ENCODE data around the gene FAM13A. TPM values are rescaled to one million over a fixed set of nuclear protein-coding genes. Genes with fewer than 3 reads are reported as not detected.
"Not testable (repeated sequence)": the region's sequence is repeated elsewhere in the genome, so short reads cannot be mapped to it uniquely, and the experiment has no call there.

The FAM13A gene
- total RNA-seq, 1 donor from 2014 or later, result 13.2 TPM

- no peaks in the 10 kb centered on the region for H3K9me3 ChIP-seq
- H3K27ac ChIP-seq, result no peak overlapping the region
- no peak for TF ChIP-seq CTCF (IDR thresholded peaks at IDR 0.05)
- H3K27me3 ChIP-seq, result no peaks in the 10 kb centered on the region
- DNase-seq (ENCODE audit: low spot score in 2 of 2), result no peak
- intact Hi-C loops (cut with DNase I), result loop anchor here (10.0 kb wide), 1 partner anchor 346 kb away; no protein-coding TSS in a partner anchor
- H3K4me3 ChIP-seq, result no peak overlapping the region
- H3K36me3 ChIP-seq, result peaks cover 8 to 19% of the 10 kb centered on the region in 2 donors
- no peaks in the 10 kb centered on the region for H3K4me1 ChIP-seq
Observed at GRCh38 chr4:89021062-89021461, 35.9 kb downstream of the FAM13A start.

- H3K4me3 ChIP-seq; H3K27me3 ChIP-seq; intact Hi-C loops (cut with DNase I); H3K9me3 ChIP-seq; H3K27ac ChIP-seq; H3K4me1 ChIP-seq; DNase-seq (ENCODE audit: low spot score in 2 of 2): not testable (repeated sequence)
- peaks cover 8 to 23% of the 10 kb centered on the region in 2 donors for H3K36me3 ChIP-seq
Observed at GRCh38 chr4:89014897-89015296, 42.1 kb downstream of the FAM13A start.

- Histone ChIP-seq H3K36me3 (peaks cover 0 to 14% of the 10 kb centered on the region in 2 donors), H3K27me3 (no peaks in the 10 kb centered on the region), H3K9me3 (no peaks in the 10 kb centered on the region), H3K27ac (no peak overlapping the region), H3K4me1 (no peaks in the 10 kb centered on the region), H3K4me3 (no peak overlapping the region)
- no peak for TF ChIP-seq CTCF (IDR thresholded peaks at IDR 0.05)
- no peak for DNase-seq (ENCODE audit: low spot score in 2 of 2)
- intact Hi-C loops (cut with DNase I), result no loop called here
Observed at GRCh38 chr4:89009761-89010369, 47.1 kb downstream of the FAM13A start.

- no peaks in the 10 kb centered on the region for H3K27me3 ChIP-seq
- peaks cover 0 to 12% of the 10 kb centered on the region in 2 donors for H3K36me3 ChIP-seq
- TF ChIP-seq CTCF (IDR thresholded peaks at IDR 0.05), result no peak
- H3K9me3 ChIP-seq, result no peaks in the 10 kb centered on the region
- DNase-seq (ENCODE audit: low spot score in 2 of 2), result no peak
- H3K4me1 ChIP-seq, result no peaks in the 10 kb centered on the region
- H3K4me3 ChIP-seq, result no peak overlapping the region
- no peak overlapping the region for H3K27ac ChIP-seq
- intact Hi-C loops (cut with DNase I), result no loop called here
Observed at GRCh38 chr4:89009115-89009514, 47.9 kb downstream of the FAM13A start.

- DNase-seq (ENCODE audit: low spot score in 2 of 2), result no peak
- no peak overlapping the region for H3K4me3 ChIP-seq
- no peak overlapping the region for H3K27ac ChIP-seq
- H3K4me1 ChIP-seq, result no peaks in the 10 kb centered on the region
- H3K27me3 ChIP-seq, result no peaks in the 10 kb centered on the region
- TF ChIP-seq CTCF (IDR thresholded peaks at IDR 0.05), result no peak
- peaks cover 0 to 12% of the 10 kb centered on the region in 2 donors for H3K36me3 ChIP-seq
- H3K9me3 ChIP-seq, result no peaks in the 10 kb centered on the region
- intact Hi-C loops (cut with DNase I), result no loop called here
Observed at GRCh38 chr4:89008166-89008565, 48.8 kb downstream of the FAM13A start.

GRCh38 chr4:89007338-89007939 lies 49.5 kb downstream of the FAM13A start:
- Histone ChIP-seq H3K27me3 (no peaks in the 10 kb centered on the region), H3K36me3 (peaks cover 0 to 12% of the 10 kb centered on the region in 2 donors), H3K27ac (no peak overlapping the region), H3K9me3 (no peaks in the 10 kb centered on the region), H3K4me3 (no peak overlapping the region), H3K4me1 (no peaks in the 10 kb centered on the region)
- no peak for TF ChIP-seq CTCF (IDR thresholded peaks at IDR 0.05)
- no peak for DNase-seq (ENCODE audit: low spot score in 2 of 2)
- intact Hi-C loops (cut with DNase I), result no loop called here

Data from ascending aorta (tissue), 2 donors.